Mucosa of rectum (tissue), 2 donors: ENCODE measurements around the gene CASP10.

Experiments
- H3K27ac ChIP-seq, 2 donors: one replicate each; pipeline ENCODE4 v1.7.0; 2013; ENCODE audit warnings: inconsistent platforms in 2 of 2, low read depth in 2 of 2, low read length in 2 of 2
- H3K27me3 ChIP-seq, 2 donors: one replicate each; pipeline ENCODE4 v1.7.0; 2013; ENCODE audit warnings: low read length in 2 of 2; ENCODE audit not compliant: control insufficient read depth in 2 of 2, insufficient read depth in 2 of 2
- H3K36me3 ChIP-seq, 2 donors: one replicate each; pipeline ENCODE4 v1.7.0; 2013; ENCODE audit warnings: low read length in 2 of 2; ENCODE audit not compliant: control insufficient read depth in 2 of 2, insufficient read depth in 2 of 2
- H3K4me1 ChIP-seq, 2 donors: one replicate each; pipeline ENCODE4 v1.7.0; 2013; ENCODE audit warnings: low read length in 2 of 2, mild to moderate bottlenecking in 1 of 2; ENCODE audit not compliant: control insufficient read depth in 2 of 2, insufficient read depth in 2 of 2
- H3K4me3 ChIP-seq, 2 donors: one replicate each; pipeline ENCODE4 v1.7.0; 2013; ENCODE audit warnings: low read length in 2 of 2
- H3K9ac ChIP-seq, 2 donors: one replicate each; pipeline ENCODE4 v1.7.0; 2013; ENCODE audit warnings: low read length in 2 of 2, low read depth in 1 of 2, mild to moderate bottlenecking in 1 of 2
- H3K9me3 ChIP-seq, 2 donors: one replicate each; pipeline ENCODE4 v1.7.0; 2013; ENCODE audit warnings: low read length in 2 of 2; ENCODE audit not compliant: control insufficient read depth in 2 of 2
- donor health status: healthy.
- donor health status: Normal muscosa, but diverticular disease.

The CASP10 gene

GRCh38 chr2:201242571-201243277, 59.8 kb downstream of the CASP10 start:
- Histone ChIP-seq H3K27ac (no peak overlapping the region), H3K36me3 (peaks cover 0 to 3% of the 10 kb centered on the region in 2 donors), H3K9ac (no peak overlapping the region), H3K4me3 (no peak overlapping the region), H3K27me3 (no peaks in the 10 kb centered on the region), H3K4me1 (no peaks in the 10 kb centered on the region), H3K9me3 (no peaks in the 10 kb centered on the region)

GRCh38 chr2:201244829-201245228, 61.9 kb downstream of the CASP10 start:
- Histone ChIP-seq H3K4me1 (no peaks in the 10 kb centered on the region), H3K9me3 (no peaks in the 10 kb centered on the region), H3K9ac (no peak overlapping the region), H3K4me3 (no peak overlapping the region), H3K27me3 (no peaks in the 10 kb centered on the region), H3K36me3 (no peaks in the 10 kb centered on the region), H3K27ac (no peak overlapping the region)

GRCh38 chr2:201246280-201246679, 63.3 kb downstream of the CASP10 start:
- no peak overlapping the region for H3K27ac ChIP-seq
- no peaks in the 10 kb centered on the region for H3K36me3 ChIP-seq
- H3K9ac ChIP-seq, result no peak overlapping the region
- H3K4me1 ChIP-seq, result no peaks in the 10 kb centered on the region
- H3K9me3 ChIP-seq, result no peaks in the 10 kb centered on the region
- H3K4me3 ChIP-seq, result no peak overlapping the region
- H3K27me3 ChIP-seq, result no peaks in the 10 kb centered on the region

- no peaks in the 10 kb centered on the region for H3K36me3 ChIP-seq
- H3K27ac ChIP-seq, result no peak overlapping the region
- no peaks in the 10 kb centered on the region for H3K9me3 ChIP-seq
- H3K4me3 ChIP-seq, result no peak overlapping the region
- H3K4me1 ChIP-seq, result no peaks in the 10 kb centered on the region
- no peak overlapping the region for H3K9ac ChIP-seq
- no peaks in the 10 kb centered on the region for H3K27me3 ChIP-seq
Measured at GRCh38 chr2:201248288-201248844, 65.4 kb downstream of the CASP10 start.

GRCh38 chr2:201249889-201250288, 66.9 kb downstream of the CASP10 start:
- Histone ChIP-seq H3K27ac (no peak overlapping the region), H3K9me3 (no peaks in the 10 kb centered on the region), H3K9ac (no peak overlapping the region), H3K27me3 (no peaks in the 10 kb centered on the region), H3K36me3 (no peaks in the 10 kb centered on the region), H3K4me1 (peaks cover 6 to 9% of the 10 kb centered on the region in 2 donors), H3K4me3 (no peak overlapping the region)

- H3K9ac ChIP-seq, result no peak overlapping the region
- H3K27ac ChIP-seq, result no peak overlapping the region
- no peaks in the 10 kb centered on the region for H3K27me3 ChIP-seq
Measured at GRCh38 chr2:201250741-201251140, 67.8 kb downstream of the CASP10 start.

GRCh38 chr2:201254081-201254730, 71.3 kb downstream of the CASP10 start:
- no peak overlapping the region for H3K4me3 ChIP-seq
- H3K36me3 ChIP-seq, result no peaks in the 10 kb centered on the region
- H3K27me3 ChIP-seq, result no peaks in the 10 kb centered on the region
- no peak overlapping the region for H3K9ac ChIP-seq
- H3K4me1 ChIP-seq, result peaks cover 14 to 16% of the 10 kb centered on the region in 2 donors
- peak overlapping the region; percentile 1 to 82 for H3K27ac ChIP-seq
- no peaks in the 10 kb centered on the region for H3K9me3 ChIP-seq

More at GRCh38 chr2:201250741-201251140, 67.8 kb downstream of the CASP10 start:
- no peaks in the 10 kb centered on the region for H3K36me3 ChIP-seq
- no peaks in the 10 kb centered on the region for H3K9me3 ChIP-seq
- peaks cover 6 to 10% of the 10 kb centered on the region in 2 donors for H3K4me1 ChIP-seq
- no peak overlapping the region for H3K4me3 ChIP-seq

GRCh38 chr2:201255408-201256033, 72.6 kb downstream of the CASP10 start:
- no peak overlapping the region for H3K27ac ChIP-seq
- H3K4me1 ChIP-seq, result peaks cover 18 to 20% of the 10 kb centered on the region in 2 donors
- no peaks in the 10 kb centered on the region for H3K9me3 ChIP-seq
- no peak overlapping the region for H3K4me3 ChIP-seq
- H3K36me3 ChIP-seq, result no peaks in the 10 kb centered on the region
- no peaks in the 10 kb centered on the region for H3K27me3 ChIP-seq
- no peak overlapping the region for H3K9ac ChIP-seq

GRCh38 chr2:201256082-201256481, 73.1 kb downstream of the CASP10 start:
- peaks cover 18 to 20% of the 10 kb centered on the region in 2 donors for H3K4me1 ChIP-seq
- H3K4me3 ChIP-seq, result no peak overlapping the region
- no peaks in the 10 kb centered on the region for H3K9me3 ChIP-seq
- H3K9ac ChIP-seq, result no peak overlapping the region
- H3K27me3 ChIP-seq, result no peaks in the 10 kb centered on the region
- no peaks in the 10 kb centered on the region for H3K36me3 ChIP-seq
- peak overlapping the region in 1 of 2 donors; percentile 96 for H3K27ac ChIP-seq

- Histone ChIP-seq H3K4me1 (peaks cover 18 to 20% of the 10 kb centered on the region in 2 donors), H3K27me3 (no peaks in the 10 kb centered on the region), H3K27ac (peak overlapping the region; percentile 96), H3K4me3 (peak overlapping the region; percentile 88 to 96), H3K9me3 (no peaks in the 10 kb centered on the region), H3K36me3 (no peaks in the 10 kb centered on the region), H3K9ac (peak overlapping the region; percentile 81 to 96)
Measured at GRCh38 chr2:201257381-201257955, 74.5 kb downstream of the CASP10 start.
